Liver (tissue), 3 donors: ENCODE data around the gene HGFAC.

ENCODE experiments used
- EGR1 ChIP-seq, 2 donors: IDR thresholded peaks; 2 replicates each; pipeline ENCODE4 v1.6.1; 2016 to 2018; ENCODE audit warnings: antibody characterized with exemption in 2 of 2, low read depth in 2 of 2
- GABPA ChIP-seq, 2 donors: IDR thresholded peaks in 1 of 2; conservative IDR thresholded peaks in 1 of 2; 2 replicates each; pipeline ENCODE4 v1.6.1; 2016; ENCODE audit warnings: antibody characterized with exemption in 2 of 2, mild to moderate bottlenecking in 1 of 2, moderate library complexity in 1 of 2
- HNF4G ChIP-seq: IDR thresholded peaks from 2 replicates; pipeline ENCODE4 v1.6.1; 2016; ENCODE audit warnings: antibody characterized with exemption
- JUND ChIP-seq, 2 donors: IDR thresholded peaks; 2 replicates each; pipeline ENCODE4 v1.6.1; 2016; ENCODE audit warnings: antibody characterized with exemption in 2 of 2
- RAD21 ChIP-seq, 2 donors: IDR thresholded peaks; 2 replicates each; pipeline ENCODE4 v1.6.1; 2016; ENCODE audit warnings: antibody characterized with exemption in 2 of 2, mild to moderate bottlenecking in 2 of 2
- RXRA ChIP-seq, 2 donors: IDR thresholded peaks; 2 replicates each; pipeline ENCODE4 v1.6.1; 2017 to 2018; ENCODE audit warnings: antibody characterized with exemption in 2 of 2, mild to moderate bottlenecking in 1 of 2
- SP1 ChIP-seq: IDR thresholded peaks from 2 replicates; pipeline ENCODE4 v1.6.1; 2018; ENCODE audit warnings: antibody characterized with exemption, mild to moderate bottlenecking
- TAF1 ChIP-seq: conservative IDR thresholded peaks from 2 replicates; pipeline ENCODE4 v1.6.1; 2016; ENCODE audit warnings: antibody characterized with exemption, mild to moderate bottlenecking
- YY1 ChIP-seq: IDR thresholded peaks from 2 replicates; pipeline ENCODE4 v1.6.1; 2016; ENCODE audit warnings: antibody characterized with exemption, mild to moderate bottlenecking
- TF ChIP-seq, protein P1 (sequence below): fragments of 150-350 bp; IDR thresholded peaks from 2 replicates; pipeline ENCODE4 v1.5.1; 2017; ENCODE audit warnings: improper control_type of control experiment, low read depth, low read length; ENCODE audit not compliant: missing input control
- TF ChIP-seq, protein P2 (sequence below): IDR thresholded peaks from 2 replicates; pipeline ENCODE4 v1.6.1; 2016; ENCODE audit warnings: antibody characterized with exemption
- TF ChIP-seq, protein P3 (sequence below): IDR thresholded peaks from 2 replicates; pipeline ENCODE4 v1.6.1; 2016; ENCODE audit warnings: antibody characterized with exemption
- donor health status: healthy.
- donor health status: healthy.

DNA sequence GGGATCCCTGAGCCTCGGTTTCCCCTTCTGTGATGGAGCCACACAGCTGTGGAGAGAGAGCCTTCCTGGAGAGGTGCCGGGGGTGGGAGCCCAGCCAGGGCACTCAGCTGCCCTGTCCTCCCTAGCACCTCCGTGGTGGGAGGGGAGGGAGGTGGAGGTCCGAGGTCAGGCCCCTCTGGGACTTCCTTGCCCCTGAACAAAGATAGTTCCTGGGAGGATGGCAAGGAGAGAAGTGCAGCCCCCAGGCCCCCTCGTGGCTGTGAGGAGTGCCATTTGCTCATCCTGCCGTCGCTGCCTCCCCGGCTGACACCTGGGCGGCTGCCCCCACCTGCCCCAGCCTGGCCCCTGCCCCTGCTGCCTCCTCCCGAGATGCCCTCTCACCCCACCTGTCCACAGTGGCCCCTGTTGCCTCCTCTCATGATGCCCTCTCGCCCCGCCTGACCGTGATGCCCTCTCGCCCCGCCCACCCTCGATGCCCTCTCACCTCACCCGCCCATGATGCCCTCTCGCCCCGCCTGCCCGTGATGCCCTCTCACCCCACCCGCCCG, 34.0 kb downstream of the HGFAC start:
- TF ChIP-seq YY1 (no peak), TAF1 (no peak), RXRA (IDR thresholded peaks at IDR 0.05) (no peak), RAD21 (IDR thresholded peaks at IDR 0.05) (no peak), EGR1 (IDR thresholded peaks at IDR 0.05; ENCODE audit: low read depth in 2 of 2) (no peak), JUND (IDR thresholded peaks at IDR 0.05) (no peak), HNF4G (no peak), GABPA (IDR thresholded peaks at IDR 0.05 in 1 of 2, conservative IDR thresholded peaks at IDR 0.05 in 1 of 2) (no peak), SP1 (no peak)
- TF ChIP-seq, protein P1, sequence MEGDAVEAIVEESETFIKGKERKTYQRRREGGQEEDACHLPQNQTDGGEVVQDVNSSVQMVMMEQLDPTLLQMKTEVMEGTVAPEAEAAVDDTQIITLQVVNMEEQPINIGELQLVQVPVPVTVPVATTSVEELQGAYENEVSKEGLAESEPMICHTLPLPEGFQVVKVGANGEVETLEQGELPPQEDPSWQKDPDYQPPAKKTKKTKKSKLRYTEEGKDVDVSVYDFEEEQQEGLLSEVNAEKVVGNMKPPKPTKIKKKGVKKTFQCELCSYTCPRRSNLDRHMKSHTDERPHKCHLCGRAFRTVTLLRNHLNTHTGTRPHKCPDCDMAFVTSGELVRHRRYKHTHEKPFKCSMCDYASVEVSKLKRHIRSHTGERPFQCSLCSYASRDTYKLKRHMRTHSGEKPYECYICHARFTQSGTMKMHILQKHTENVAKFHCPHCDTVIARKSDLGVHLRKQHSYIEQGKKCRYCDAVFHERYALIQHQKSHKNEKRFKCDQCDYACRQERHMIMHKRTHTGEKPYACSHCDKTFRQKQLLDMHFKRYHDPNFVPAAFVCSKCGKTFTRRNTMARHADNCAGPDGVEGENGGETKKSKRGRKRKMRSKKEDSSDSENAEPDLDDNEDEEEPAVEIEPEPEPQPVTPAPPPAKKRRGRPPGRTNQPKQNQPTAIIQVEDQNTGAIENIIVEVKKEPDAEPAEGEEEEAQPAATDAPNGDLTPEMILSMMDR: no peak
- TF ChIP-seq, protein P2, sequence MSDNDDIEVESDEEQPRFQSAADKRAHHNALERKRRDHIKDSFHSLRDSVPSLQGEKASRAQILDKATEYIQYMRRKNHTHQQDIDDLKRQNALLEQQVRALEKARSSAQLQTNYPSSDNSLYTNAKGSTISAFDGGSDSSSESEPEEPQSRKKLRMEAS: no peak
- TF ChIP-seq, protein P3, sequence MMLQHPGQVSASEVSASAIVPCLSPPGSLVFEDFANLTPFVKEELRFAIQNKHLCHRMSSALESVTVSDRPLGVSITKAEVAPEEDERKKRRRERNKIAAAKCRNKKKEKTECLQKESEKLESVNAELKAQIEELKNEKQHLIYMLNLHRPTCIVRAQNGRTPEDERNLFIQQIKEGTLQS: no peak
